Keratinocyte (primary cell): ENCODE measurements around the gene TRIP11. TPM values are rescaled to one million over a fixed set of nuclear protein-coding genes. Genes with fewer than 3 reads are reported as not detected.

Experiments
- DNase-seq: peaks from one replicate; pipeline ENCODE4 v3.0.0-alpha.2; 2011; ENCODE audit warnings: low read depth, missing footprints, low spot score
- FAIRE-seq: peaks from 2 replicates; lab custom pipeline; 2011; peaks lifted over from hg19 to GRCh38; lab: Jason Lieb, UNC
- H2AFZ ChIP-seq: 2 replicates; pipeline ENCODE4 v1.6.0; 2012; ENCODE audit warnings: low read length, control low read depth, inconsistent platforms; ENCODE audit not compliant: control insufficient read depth
- H3K27ac ChIP-seq: 2 replicates; pipeline ENCODE4 v1.5.1; 2011; ENCODE audit warnings: low read length; ENCODE audit not compliant: control insufficient read depth, insufficient read depth
- H3K27me3 ChIP-seq: 3 replicates; pipeline ENCODE4 v1.6.0; 2011; ENCODE audit warnings: low read length; ENCODE audit not compliant: control insufficient read depth, insufficient read depth; ENCODE audit errors: extremely low read depth
- H3K36me3 ChIP-seq, 2 experiments: 2 replicates in 1 of 2; 3 replicates in 1 of 2; pipeline ENCODE4 v1.5.1; 2011; ENCODE audit warnings: low read length in 2 of 2, mild to moderate bottlenecking in 1 of 2; ENCODE audit not compliant: control insufficient read depth in 2 of 2, insufficient read depth in 2 of 2; ENCODE audit errors: extremely low read depth in 1 of 2
- H3K4me1 ChIP-seq: 3 replicates; pipeline ENCODE4 v1.5.1; 2011; ENCODE audit warnings: low read length; ENCODE audit not compliant: control insufficient read depth, insufficient read depth; ENCODE audit errors: extremely low read depth
- H3K4me2 ChIP-seq: 3 replicates; pipeline ENCODE4 v1.6.0; 2011; ENCODE audit warnings: low read depth, low read length; ENCODE audit not compliant: control insufficient read depth, insufficient read depth; ENCODE audit errors: extremely low read depth
- H3K4me3 ChIP-seq, 3 experiments: fragments of 200-600 bp in 1 of 3; sonication (generic) in 1 of 3; 2 replicates in 2 of 3; 3 replicates in 1 of 3; pipeline ENCODE4 v1.5.1; 2011 to 2016; ENCODE audit warnings: low read length in 3 of 3, mild to moderate bottlenecking in 3 of 3, control low read depth in 2 of 3, inconsistent platforms in 1 of 3, low read depth in 1 of 3, mixed read lengths in 1 of 3, mixed run types in 1 of 3, moderate library complexity in 1 of 3; ENCODE audit not compliant: control insufficient read depth in 2 of 3, insufficient read depth in 2 of 3; ENCODE audit errors: extremely low read depth in 1 of 3
- H3K79me2 ChIP-seq: 2 replicates; pipeline ENCODE4 v1.6.0; 2012; ENCODE audit warnings: low read length; ENCODE audit not compliant: control insufficient read depth, insufficient read depth
- H3K9ac ChIP-seq: 3 replicates; pipeline ENCODE4 v1.6.0; 2011; ENCODE audit warnings: low read length; ENCODE audit not compliant: control insufficient read depth, insufficient read depth; ENCODE audit errors: extremely low read depth
- H3K9me1 ChIP-seq: 3 replicates; pipeline ENCODE4 v1.6.0; 2011; ENCODE audit warnings: low read length; ENCODE audit not compliant: control insufficient read depth, insufficient read depth; ENCODE audit errors: extremely low read depth
- H3K9me3 ChIP-seq: 2 replicates; pipeline ENCODE4 v1.5.1; 2012; ENCODE audit warnings: low read depth, low read length; ENCODE audit not compliant: control insufficient read depth
- H4K20me1 ChIP-seq: 3 replicates; pipeline ENCODE4 v1.6.0; 2011; ENCODE audit warnings: low read length; ENCODE audit not compliant: control insufficient read depth, insufficient read depth; ENCODE audit errors: extremely low read depth
- EZH2 ChIP-seq: IDR thresholded peaks from one replicate; pipeline ENCODE4 v1.6.1; 2012; ENCODE audit warnings: inconsistent platforms, mild to moderate bottlenecking, low read length, moderate library complexity
- dilution Hi-C: fragments of 300-500 bp; cut with MboI; formaldehyde crosslinking; loops from one replicate; pipeline ENCODE4 v1.7.0; 2020; ENCODE audit warnings: low sequenced_read_pairs; ENCODE audit not compliant: extremely low pct_ligation_motif_present
- polyA plus RNA-seq, 5 experiments: library from polyadenylated mRNA; depleted of rRNA in 3 of 5; stranded (reverse) in 3 of 5; stranded (forward) in 1 of 5; unstranded in 1 of 5; fragments of >200 nt; gene quantifications; 1 replicate in 1 of 5; 2 replicates in 3 of 5; 3 replicates in 1 of 5; pipeline versions ENCODE4 v1.2.1 to v1.2.3, GENCODE V29; 2011 to 2012; ENCODE audit warnings: missing spikeins in 2 of 5, low read depth in 1 of 5, low replicate concordance in 1 of 5
- TF ChIP-seq, protein P1 (sequence below), 3 experiments: IDR thresholded peaks in 1 of 3; conservative IDR thresholded peaks in 1 of 3; optimal IDR thresholded peaks in 1 of 3; 2 replicates in 2 of 3; 3 replicates in 1 of 3; pipeline versions ENCODE3 to v1.5.1; 2011; ENCODE audit warnings: low read length in 3 of 3, mild to moderate bottlenecking in 3 of 3, moderate library complexity in 2 of 3, control low read depth in 1 of 3, inconsistent platforms in 1 of 3; ENCODE audit not compliant: insufficient read depth in 2 of 3; ENCODE audit errors: extremely low read depth in 1 of 3

The TRIP11 gene
- polyA plus RNA-seq, 1 donor (not counting 4 experiments of a cell fraction or from before 2014, with no cell fraction given), result 25.3 TPM

DNA sequence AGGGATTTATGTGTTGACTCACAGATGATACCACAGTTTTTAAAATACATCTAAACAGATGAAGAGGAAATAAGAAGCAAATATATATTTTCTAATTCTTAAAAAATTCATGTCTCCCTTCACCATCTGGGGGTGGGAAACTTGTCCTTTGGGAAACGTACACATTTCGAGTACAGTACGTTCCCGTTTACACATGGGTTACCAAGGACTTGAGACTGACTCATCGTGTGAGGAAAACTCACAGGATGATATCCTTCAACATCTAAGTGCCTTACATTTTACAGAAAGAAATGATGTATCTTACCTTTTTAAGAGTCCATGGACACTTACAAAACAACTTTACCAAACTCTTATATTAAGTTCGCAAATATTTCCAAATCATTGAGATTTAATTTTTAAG lies 76.4 kb downstream of the TRIP11 start:
- Histone ChIP-seq H3K9me1 (no peaks in the 10 kb centered on the region), H3K4me1 (no peaks in the 10 kb centered on the region), H3K36me3 (no peaks in the 10 kb centered on the region), H3K27me3 (no peaks in the 10 kb centered on the region), H3K4me3 (no peak overlapping the region), H3K4me2 (no peak overlapping the region), H3K79me2 (no peaks in the 10 kb centered on the region), H4K20me1 (no peaks in the 10 kb centered on the region), H2AFZ (no peak overlapping the region), H3K9ac (no peak overlapping the region), H3K9me3 (no peaks in the 10 kb centered on the region), H3K27ac (no peak overlapping the region)
- TF ChIP-seq, protein P1, sequence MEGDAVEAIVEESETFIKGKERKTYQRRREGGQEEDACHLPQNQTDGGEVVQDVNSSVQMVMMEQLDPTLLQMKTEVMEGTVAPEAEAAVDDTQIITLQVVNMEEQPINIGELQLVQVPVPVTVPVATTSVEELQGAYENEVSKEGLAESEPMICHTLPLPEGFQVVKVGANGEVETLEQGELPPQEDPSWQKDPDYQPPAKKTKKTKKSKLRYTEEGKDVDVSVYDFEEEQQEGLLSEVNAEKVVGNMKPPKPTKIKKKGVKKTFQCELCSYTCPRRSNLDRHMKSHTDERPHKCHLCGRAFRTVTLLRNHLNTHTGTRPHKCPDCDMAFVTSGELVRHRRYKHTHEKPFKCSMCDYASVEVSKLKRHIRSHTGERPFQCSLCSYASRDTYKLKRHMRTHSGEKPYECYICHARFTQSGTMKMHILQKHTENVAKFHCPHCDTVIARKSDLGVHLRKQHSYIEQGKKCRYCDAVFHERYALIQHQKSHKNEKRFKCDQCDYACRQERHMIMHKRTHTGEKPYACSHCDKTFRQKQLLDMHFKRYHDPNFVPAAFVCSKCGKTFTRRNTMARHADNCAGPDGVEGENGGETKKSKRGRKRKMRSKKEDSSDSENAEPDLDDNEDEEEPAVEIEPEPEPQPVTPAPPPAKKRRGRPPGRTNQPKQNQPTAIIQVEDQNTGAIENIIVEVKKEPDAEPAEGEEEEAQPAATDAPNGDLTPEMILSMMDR (optimal IDR thresholded peaks at IDR 0.05 in 1 of 3, IDR thresholded peaks at IDR 0.05 in 1 of 3, conservative IDR thresholded peaks at IDR 0.05 in 1 of 3; ENCODE audit: extremely low read depth in 1 of 3, insufficient read depth in 2 of 3, low read length in 3 of 3), result no peak
- no peak for TF ChIP-seq EZH2
- FAIRE-seq (no peak), DNase-seq (no peak)
- dilution Hi-C loops, result no loop called here

DNA sequence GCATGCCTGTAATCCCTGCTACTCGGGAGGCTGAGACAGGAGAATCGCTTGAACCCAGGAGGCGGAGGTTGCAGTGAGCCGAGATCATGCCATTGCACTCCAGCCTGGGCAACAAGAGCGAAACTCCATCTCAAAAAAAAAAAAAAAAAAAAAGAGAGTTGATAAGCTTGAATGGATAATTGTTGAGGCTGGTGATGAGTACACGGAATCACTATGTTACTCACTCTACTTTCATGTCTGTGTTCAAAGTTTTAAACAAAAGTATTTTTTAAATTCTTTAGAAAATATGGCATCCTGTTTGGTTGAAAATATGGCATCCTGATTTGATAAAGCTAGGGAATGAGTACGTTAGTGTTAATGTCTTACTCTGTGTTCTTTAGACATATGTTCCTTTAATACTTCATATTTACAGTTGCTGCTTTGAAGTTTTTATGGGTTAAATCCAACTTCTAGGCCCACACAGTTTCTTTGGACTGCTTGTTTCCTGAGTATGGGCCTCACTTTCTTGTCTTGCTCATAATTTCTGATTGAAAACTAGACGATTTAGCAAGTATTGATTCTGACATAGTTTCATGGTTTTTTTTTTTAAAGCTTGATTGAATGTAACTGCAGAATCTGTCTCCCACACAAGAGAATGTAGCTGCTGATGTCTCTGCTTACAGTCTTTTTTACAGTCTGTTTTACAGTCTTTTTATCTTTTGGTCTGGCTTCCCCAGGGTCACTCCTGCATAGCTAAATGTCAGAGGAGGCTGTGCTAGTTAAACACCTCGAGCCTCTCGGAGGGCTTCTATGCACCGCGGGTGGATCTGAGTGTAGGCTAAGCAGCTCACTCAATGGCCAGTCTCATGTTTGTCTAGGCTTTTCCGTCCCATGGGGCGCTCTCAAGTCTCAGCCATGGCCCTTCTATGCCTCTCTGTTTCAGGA lies 78.3 kb downstream of the TRIP11 start:
- Histone ChIP-seq H4K20me1 (no peaks in the 10 kb centered on the region), H3K9ac (no peak overlapping the region), H3K4me3 (no peak overlapping the region), H2AFZ (no peak overlapping the region), H3K27me3 (no peaks in the 10 kb centered on the region), H3K36me3 (no peaks in the 10 kb centered on the region), H3K27ac (no peak overlapping the region), H3K4me1 (no peaks in the 10 kb centered on the region), H3K9me1 (no peaks in the 10 kb centered on the region), H3K79me2 (no peaks in the 10 kb centered on the region), H3K4me2 (no peak overlapping the region), H3K9me3 (no peaks in the 10 kb centered on the region)
- TF ChIP-seq EZH2, result no peak
- TF ChIP-seq, protein P1 (optimal IDR thresholded peaks at IDR 0.05 in 1 of 3, IDR thresholded peaks at IDR 0.05 in 1 of 3, conservative IDR thresholded peaks at IDR 0.05 in 1 of 3; ENCODE audit: extremely low read depth in 1 of 3, insufficient read depth in 2 of 3, low read length in 3 of 3), result no peak
- dilution Hi-C loops, result no loop called here
- no peak for FAIRE-seq
- DNase-seq, result no peak
